ENCODE data around the gene BPIFA2. TPM values are rescaled to one million over a fixed set of nuclear protein-coding genes. Genes with fewer than 3 reads are reported as not detected.

The BPIFA2 gene
- total RNA-seq, 1 experiment from 2014 or later, result not detected

GRCh38 chr20:33145521-33145920, 22.4 kb upstream of the BPIFA2 start:
- Histone ChIP-seq H3K27ac (ENCODE audit: insufficient read length, low read depth, low read length) (no peak overlapping the region), H2BK20ac (ENCODE audit: low read depth, low read length, poor library complexity, severe bottlenecking) (no peak overlapping the region), H3K14ac (ENCODE audit: insufficient read depth, low read length) (no peak overlapping the region), H4K91ac (ENCODE audit: insufficient read length, low read depth, low read length) (no peak overlapping the region), H3K18ac (ENCODE audit: insufficient read length, low read depth, low read length) (no peak overlapping the region), H3K9me3 (ENCODE audit: control insufficient read depth, low read depth, low read length) (no peaks in the 10 kb centered on the region), H4K5ac (ENCODE audit: insufficient read length, low read depth, low read length) (no peak overlapping the region), H2AK5ac (ENCODE audit: insufficient read length, low read length) (no peak overlapping the region), H3K23ac (ENCODE audit: insufficient read length, low read depth, low read length) (no peak overlapping the region), H3K4me2 (ENCODE audit: insufficient read depth, insufficient read length, low read length) (no peak overlapping the region), H3T11ph (ENCODE audit: low read length) (no peak overlapping the region), H3K4me1 (ENCODE audit: insufficient read depth, low read length) (no peaks in the 10 kb centered on the region), H3K56ac (ENCODE audit: insufficient read length, low read depth, low read length) (no peak overlapping the region), H3K79me1 (ENCODE audit: insufficient read depth, low read depth, low read length, poor library complexity, severe bottlenecking) (no peaks in the 10 kb centered on the region), H2BK15ac (ENCODE audit: low read depth, low read length) (no peak overlapping the region), H3K27me3 (ENCODE audit: insufficient read depth, low read length) (no peaks in the 10 kb centered on the region), H3K23me2 (ENCODE audit: insufficient read length, low read depth, low read length, poor library complexity, severe bottlenecking) (peaks cover 3% of the 10 kb centered on the region), H4K8ac (replicated peaks; ENCODE audit: insufficient read length, low read depth, low read length) (no peak overlapping the region), H2BK5ac (ENCODE audit: insufficient read length, low read length) (no peak overlapping the region), H4K20me1 (ENCODE audit: control insufficient read depth, insufficient read depth, insufficient read length) (no peaks in the 10 kb centered on the region), H2BK12ac (ENCODE audit: insufficient read length, low read depth, low read length) (no peak overlapping the region), H3K4ac (ENCODE audit: low read depth, low read length) (no peak overlapping the region), H2AFZ (ENCODE audit: low read length) (no peak overlapping the region), H2BK120ac (ENCODE audit: low read depth, low read length, poor library complexity, severe bottlenecking) (no peak overlapping the region), H3K79me2 (ENCODE audit: insufficient read depth, low read length) (no peaks in the 10 kb centered on the region), H3K9ac (ENCODE audit: extremely low read depth, insufficient read length, low read length) (no peak overlapping the region)
- Mint-ChIP-seq H3K27me3 (ENCODE audit: low read depth) (peaks cover 26% of the 10 kb centered on the region), H3K4me3 (no peak overlapping the region), H3K4me1 (no peaks in the 10 kb centered on the region), H3K36me3 (ENCODE audit: insufficient read depth in 1 of 3, low read depth in 3 of 3) (no peaks in the 10 kb centered on the region), H3K27ac (no peak overlapping the region; a peak in 1 of 7 replicates), H3K9me3 (peaks cover 0 to 4% of the 10 kb centered on the region in 2 experiments; a peak in 1 of 5 replicates)
- DNase-seq, result no peak
- no CpG with 5 or more reads among the region's 5 CpGs for WGBS (ENCODE audit: extremely low coverage, insufficient read length, low lambda C conversion rate)
- TF ChIP-seq, protein P1, sequence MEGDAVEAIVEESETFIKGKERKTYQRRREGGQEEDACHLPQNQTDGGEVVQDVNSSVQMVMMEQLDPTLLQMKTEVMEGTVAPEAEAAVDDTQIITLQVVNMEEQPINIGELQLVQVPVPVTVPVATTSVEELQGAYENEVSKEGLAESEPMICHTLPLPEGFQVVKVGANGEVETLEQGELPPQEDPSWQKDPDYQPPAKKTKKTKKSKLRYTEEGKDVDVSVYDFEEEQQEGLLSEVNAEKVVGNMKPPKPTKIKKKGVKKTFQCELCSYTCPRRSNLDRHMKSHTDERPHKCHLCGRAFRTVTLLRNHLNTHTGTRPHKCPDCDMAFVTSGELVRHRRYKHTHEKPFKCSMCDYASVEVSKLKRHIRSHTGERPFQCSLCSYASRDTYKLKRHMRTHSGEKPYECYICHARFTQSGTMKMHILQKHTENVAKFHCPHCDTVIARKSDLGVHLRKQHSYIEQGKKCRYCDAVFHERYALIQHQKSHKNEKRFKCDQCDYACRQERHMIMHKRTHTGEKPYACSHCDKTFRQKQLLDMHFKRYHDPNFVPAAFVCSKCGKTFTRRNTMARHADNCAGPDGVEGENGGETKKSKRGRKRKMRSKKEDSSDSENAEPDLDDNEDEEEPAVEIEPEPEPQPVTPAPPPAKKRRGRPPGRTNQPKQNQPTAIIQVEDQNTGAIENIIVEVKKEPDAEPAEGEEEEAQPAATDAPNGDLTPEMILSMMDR (conservative IDR thresholded peaks at IDR 0.05), result no peak
